HEK293 (cell line): ENCODE measurements around the gene FEV.

Experiments
- EGR2 ChIP-seq: fragments of 450-650 bp; formaldehyde crosslinking; IDR thresholded peaks from 2 replicates; pipeline ENCODE4 v1.5.1; 2016; ENCODE audit warnings: low read depth, missing biosample characterization, missing genetic modification characterization
- GLI2 ChIP-seq: fragments of 450-650 bp; formaldehyde crosslinking; IDR thresholded peaks from 2 replicates; pipeline ENCODE4; 2017; ENCODE audit warnings: missing biosample characterization, missing genetic modification characterization, low read depth, borderline replicate concordance
- INSM2 ChIP-seq: fragments of 450-650 bp; formaldehyde crosslinking; IDR thresholded peaks from 2 replicates; pipeline ENCODE4 v1.5.1; 2016; ENCODE audit warnings: missing biosample characterization, missing genetic modification characterization
- KLF9 ChIP-seq: fragments of 450-650 bp; formaldehyde crosslinking; IDR thresholded peaks from 2 replicates; pipeline ENCODE4 v1.5.1; 2016; ENCODE audit warnings: missing biosample characterization, missing genetic modification characterization, low read depth
- OVOL3 ChIP-seq: fragments of 450-650 bp; formaldehyde crosslinking; IDR thresholded peaks from 2 replicates; pipeline ENCODE4 v1.5.1; 2016; ENCODE audit warnings: missing biosample characterization, missing genetic modification characterization
- RBAK ChIP-seq: fragments of 450-650 bp; formaldehyde crosslinking; IDR thresholded peaks from 2 replicates; pipeline ENCODE4 v1.5.1; 2016; ENCODE audit warnings: missing biosample characterization, missing genetic modification characterization
- SP2 ChIP-seq: fragments of 450-650 bp; formaldehyde crosslinking; IDR thresholded peaks from 2 replicates; pipeline ENCODE4 v1.5.1; 2016; ENCODE audit warnings: missing biosample characterization, missing genetic modification characterization
- SP3 ChIP-seq: fragments of 450-650 bp; formaldehyde crosslinking; IDR thresholded peaks from 2 replicates; pipeline ENCODE4 v1.5.1; 2016; ENCODE audit warnings: missing biosample characterization, missing genetic modification characterization
- SP7 ChIP-seq: fragments of 450-650 bp; formaldehyde crosslinking; IDR thresholded peaks from 2 replicates; pipeline ENCODE4 v1.5.1; 2016; ENCODE audit warnings: missing biosample characterization, missing genetic modification characterization
- TRIM28 ChIP-seq: IDR thresholded peaks from 2 replicates; pipeline ENCODE4 v1.6.1; 2011; ENCODE audit warnings: low read length, control low read depth, borderline replicate concordance
- ZBTB1 ChIP-seq: fragments of 450-650 bp; formaldehyde crosslinking; IDR thresholded peaks from 2 replicates; pipeline ENCODE4 v1.5.1; 2016; ENCODE audit warnings: missing biosample characterization, missing genetic modification characterization
- ZBTB48 ChIP-seq: fragments of 450-650 bp; formaldehyde crosslinking; IDR thresholded peaks from 2 replicates; pipeline ENCODE4 v1.5.1; 2016; ENCODE audit warnings: missing biosample characterization, missing genetic modification characterization
- ZFHX2 ChIP-seq: fragments of 450-650 bp; formaldehyde crosslinking; conservative IDR thresholded peaks from 2 replicates; pipeline ENCODE4 v1.5.1; 2016; ENCODE audit warnings: missing biosample characterization, missing genetic modification characterization
- ZNF112 ChIP-seq: fragments of 450-650 bp; formaldehyde crosslinking; IDR thresholded peaks from 2 replicates; pipeline ENCODE4 v1.5.0; 2017; ENCODE audit warnings: missing biosample characterization, missing genetic modification characterization
- ZNF146 ChIP-seq: fragments of 450-650 bp; formaldehyde crosslinking; IDR thresholded peaks from 2 replicates; pipeline ENCODE4 v1.5.1; 2016; ENCODE audit warnings: missing biosample characterization, missing genetic modification characterization
- ZNF169 ChIP-seq: fragments of 450-650 bp; formaldehyde crosslinking; IDR thresholded peaks from 2 replicates; pipeline ENCODE4 v1.5.1; 2016; ENCODE audit warnings: missing biosample characterization, missing genetic modification characterization
- ZNF174 ChIP-seq: fragments of 450-650 bp; formaldehyde crosslinking; IDR thresholded peaks from 2 replicates; pipeline ENCODE4 v1.5.0; 2017; ENCODE audit warnings: missing biosample characterization, mild to moderate bottlenecking, missing genetic modification characterization
- ZNF175 ChIP-seq: fragments of 450-650 bp; formaldehyde crosslinking; IDR thresholded peaks from 2 replicates; pipeline ENCODE4 v1.5.1; 2016; ENCODE audit warnings: missing biosample characterization, missing genetic modification characterization
- ZNF23 ChIP-seq: fragments of 450-650 bp; formaldehyde crosslinking; IDR thresholded peaks from 2 replicates; pipeline ENCODE4 v1.5.1; 2016; ENCODE audit warnings: missing biosample characterization, missing genetic modification characterization, borderline replicate concordance
- ZNF274 ChIP-seq, 2 experiments: fragments of 200-500 bp in 1 of 2; fragments of 450-650 bp in 1 of 2; sonication (Bioruptor generic) in 1 of 2; formaldehyde crosslinking in 1 of 2; IDR thresholded peaks; 2 replicates each; pipeline versions ENCODE4 v1.5.1 to v1.6.1; 2014 to 2016; ENCODE audit warnings: borderline replicate concordance in 1 of 2, inconsistent platforms in 1 of 2, low read length in 1 of 2, missing biosample characterization in 1 of 2, missing genetic modification characterization in 1 of 2
- ZNF324 ChIP-seq: fragments of 450-650 bp; formaldehyde crosslinking; IDR thresholded peaks from 2 replicates; pipeline ENCODE4 v1.5.1; 2016; ENCODE audit warnings: missing biosample characterization, missing genetic modification characterization
- ZNF341 ChIP-seq: fragments of 450-650 bp; formaldehyde crosslinking; IDR thresholded peaks from 2 replicates; pipeline ENCODE4; 2016; ENCODE audit warnings: low read depth, missing biosample characterization, missing genetic modification characterization
- ZNF354C ChIP-seq: fragments of 450-650 bp; formaldehyde crosslinking; IDR thresholded peaks from 2 replicates; pipeline ENCODE4 v1.5.1; 2016; ENCODE audit warnings: missing biosample characterization, missing genetic modification characterization, low read depth, borderline replicate concordance
- ZNF391 ChIP-seq: fragments of 450-650 bp; formaldehyde crosslinking; IDR thresholded peaks from 2 replicates; pipeline ENCODE4 v1.5.1; 2016; ENCODE audit warnings: low read depth, missing biosample characterization, missing genetic modification characterization, borderline replicate concordance
- ZNF398 ChIP-seq: fragments of 450-650 bp; formaldehyde crosslinking; IDR thresholded peaks from 2 replicates; pipeline ENCODE4 v1.5.1; 2017; ENCODE audit warnings: missing biosample characterization, missing genetic modification characterization
- ZNF404 ChIP-seq: fragments of 450-650 bp; formaldehyde crosslinking; IDR thresholded peaks from 2 replicates; pipeline ENCODE4 v1.5.1; 2017; ENCODE audit warnings: missing biosample characterization, missing genetic modification characterization
- ZNF423 ChIP-seq: fragments of 450-650 bp; formaldehyde crosslinking; IDR thresholded peaks from 2 replicates; pipeline ENCODE4 v1.5.1; 2016; ENCODE audit warnings: missing biosample characterization, missing genetic modification characterization
- ZNF433 ChIP-seq: fragments of 450-650 bp; formaldehyde crosslinking; IDR thresholded peaks from 2 replicates; pipeline ENCODE4 v1.5.1; 2016; ENCODE audit warnings: missing biosample characterization, missing genetic modification characterization, low read depth
- ZNF501 ChIP-seq: fragments of 450-650 bp; formaldehyde crosslinking; IDR thresholded peaks from 2 replicates; pipeline ENCODE4 v1.5.1; 2016; ENCODE audit warnings: missing biosample characterization, missing genetic modification characterization
- ZNF529 ChIP-seq: fragments of 450-650 bp; formaldehyde crosslinking; IDR thresholded peaks from 2 replicates; pipeline ENCODE4 v1.5.1; 2017; ENCODE audit warnings: missing genetic modification characterization, missing biosample characterization; ENCODE audit not compliant: insufficient replicate concordance
- ZNF555 ChIP-seq: fragments of 450-650 bp; formaldehyde crosslinking; conservative IDR thresholded peaks from 2 replicates; pipeline ENCODE4 v1.5.1; 2017; ENCODE audit warnings: missing biosample characterization, mild to moderate bottlenecking, missing genetic modification characterization, inconsistent platforms
- ZNF76 ChIP-seq: fragments of 450-650 bp; formaldehyde crosslinking; IDR thresholded peaks from 2 replicates; pipeline ENCODE4; 2016; ENCODE audit warnings: low read depth, missing biosample characterization, missing genetic modification characterization, borderline replicate concordance
- ZNF791 ChIP-seq: fragments of 450-650 bp; formaldehyde crosslinking; IDR thresholded peaks from 2 replicates; pipeline ENCODE4 v1.5.1; 2016; ENCODE audit warnings: missing biosample characterization, missing genetic modification characterization
- ZNF830 ChIP-seq: fragments of 450-650 bp; IDR thresholded peaks from 2 replicates; pipeline ENCODE4 v1.5.0; 2018; ENCODE audit warnings: missing biosample characterization, missing genetic modification characterization, low read depth, mild to moderate bottlenecking, moderate library complexity
- ZSCAN16 ChIP-seq: fragments of 450-650 bp; formaldehyde crosslinking; IDR thresholded peaks from 2 replicates; pipeline ENCODE4 v1.5.1; 2016; ENCODE audit warnings: missing biosample characterization, missing genetic modification characterization
- ZSCAN23 ChIP-seq: fragments of 450-650 bp; formaldehyde crosslinking; IDR thresholded peaks from 2 replicates; pipeline ENCODE4 v1.5.1; 2016; ENCODE audit warnings: missing biosample characterization, missing genetic modification characterization
- TF ChIP-seq, protein P1 (sequence below): fragments of 450-650 bp; formaldehyde crosslinking; optimal IDR thresholded peaks from 2 replicates; pipeline ENCODE3; 2016; ENCODE audit warnings: missing biosample characterization, mild to moderate bottlenecking, missing genetic modification characterization
- TF ChIP-seq, protein P2 (sequence below): fragments of 450-650 bp; formaldehyde crosslinking; IDR thresholded peaks from 2 replicates; pipeline ENCODE4 v1.5.1; 2016; ENCODE audit warnings: missing biosample characterization, missing genetic modification characterization

Gene FEV

GRCh38 chr2:219003267-219003634, 18.3 kb upstream of the FEV start (continued):
- TF ChIP-seq, protein P1, sequence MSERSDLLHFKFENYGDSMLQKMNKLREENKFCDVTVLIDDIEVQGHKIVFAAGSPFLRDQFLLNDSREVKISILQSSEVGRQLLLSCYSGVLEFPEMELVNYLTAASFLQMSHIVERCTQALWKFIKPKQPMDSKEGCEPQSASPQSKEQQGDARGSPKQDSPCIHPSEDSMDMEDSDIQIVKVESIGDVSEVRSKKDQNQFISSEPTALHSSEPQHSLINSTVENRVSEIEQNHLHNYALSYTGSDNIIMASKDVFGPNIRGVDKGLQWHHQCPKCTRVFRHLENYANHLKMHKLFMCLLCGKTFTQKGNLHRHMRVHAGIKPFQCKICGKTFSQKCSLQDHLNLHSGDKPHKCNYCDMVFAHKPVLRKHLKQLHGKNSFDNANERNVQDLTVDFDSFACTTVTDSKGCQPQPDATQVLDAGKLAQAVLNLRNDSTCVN = no peak
- TF ChIP-seq SP2 (no peak; the same call in 1 of the 2 replicates), ZNF791 (no peak), ZNF830 (no peak), ZNF398 (tag by site-specific recombination) (no peak), ZNF23 (tag by site-specific recombination) (no peak), ZNF175 (tag by site-specific recombination) (no peak), KLF9 (peak; percentile 34; the same call in 1 of the 2 replicates), ZBTB48 (tag by site-specific recombination) (no peak), TRIM28 (no peak), ZSCAN16 (tag by site-specific recombination) (no peak), ZNF391 (no peak), ZNF354C (tag by site-specific recombination) (no peak), ZFHX2 (no peak), ZNF112 (no peak), GLI2 (tag by site-specific recombination) (no peak), ZNF404 (tag by site-specific recombination) (no peak), ZNF174 (no peak), OVOL3 (tag by site-specific recombination) (no peak), ZNF324 (tag by site-specific recombination) (no peak; the same call in 1 of the 2 replicates), ZNF341 (tag by site-specific recombination) (no peak), ZNF76 (tag by site-specific recombination) (no peak), ZNF146 (no peak), ZNF555 (tag by site-specific recombination) (no peak), SP7 (tag by site-specific recombination) (no peak; the same call in 1 of the 2 replicates), EGR2 (tag by site-specific recombination) (peak; percentile 40; the same call in 1 of the 2 replicates), ZSCAN23 (tag by site-specific recombination) (no peak), ZNF423 (no peak), ZNF433 (tag by site-specific recombination) (no peak), ZNF274 (IDR thresholded peaks at IDR 0.05; ENCODE audit: low read length) (no peak), ZNF274 (tag by site-specific recombination; IDR thresholded peaks at IDR 0.05; ENCODE audit: borderline replicate concordance) (no peak), INSM2 (tag by site-specific recombination) (no peak), ZBTB1 (tag by site-specific recombination) (no peak), ZNF501 (0 out of 2 replicates have a peak, but pooled peaks have one; percentile 27), ZNF169 (no peak), ZNF529 (tag by site-specific recombination) (no peak), SP3 (peak; percentile 65), RBAK (tag by site-specific recombination) (no peak)
- TF ChIP-seq, protein P2, sequence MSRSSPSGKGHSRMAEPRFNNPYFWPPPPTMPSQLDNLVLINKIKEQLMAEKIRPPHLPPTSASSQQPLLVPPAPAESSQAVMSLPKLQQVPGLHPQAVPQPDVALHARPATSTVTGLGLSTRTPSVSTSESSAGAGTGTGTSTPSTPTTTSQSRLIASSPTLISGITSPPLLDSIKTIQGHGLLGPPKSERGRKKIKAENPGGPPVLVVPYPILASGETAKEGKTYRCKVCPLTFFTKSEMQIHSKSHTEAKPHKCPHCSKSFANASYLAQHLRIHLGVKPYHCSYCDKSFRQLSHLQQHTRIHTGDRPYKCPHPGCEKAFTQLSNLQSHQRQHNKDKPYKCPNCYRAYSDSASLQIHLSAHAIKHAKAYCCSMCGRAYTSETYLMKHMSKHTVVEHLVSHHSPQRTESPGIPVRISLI (tag by site-specific recombination) = no peak
